ENCODE data around the gene DUSP19.

DNA sequence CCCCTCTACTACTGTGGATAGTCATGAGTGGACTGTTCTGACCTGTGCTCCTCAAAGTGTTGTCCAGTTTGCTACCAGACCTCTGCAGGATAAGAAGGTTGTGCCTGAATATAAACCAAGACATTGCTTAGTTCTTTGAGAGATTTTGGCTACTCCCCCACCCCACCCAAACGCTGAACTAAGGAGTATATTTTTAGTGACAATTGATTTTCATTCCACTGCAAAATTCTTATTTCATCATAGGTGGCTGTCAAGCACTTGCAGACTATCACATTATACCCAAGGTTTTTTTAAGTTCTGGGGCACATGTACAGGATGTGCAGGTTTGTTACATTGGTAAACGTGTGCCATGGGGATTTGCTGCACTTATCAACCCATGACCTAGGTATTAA lies 13.4 kb downstream of the DUSP19 start:
- TF ChIP-seq SREBF1 (IDR thresholded peaks at IDR 0.05; ENCODE audit: low read length) (no peak), EGR1 (IDR thresholded peaks at IDR 0.05; ENCODE audit: borderline replicate concordance in 1 of 2, low read depth in 2 of 2, low read length in 2 of 2) (no peak), BMI1 (IDR thresholded peaks at IDR 0.05; ENCODE audit: borderline replicate concordance) (no peak), MYB (IDR thresholded peaks at IDR 0.05; ENCODE audit: borderline replicate concordance, low read depth, low read length) (no peak), IKZF1 (conservative IDR thresholded peaks at IDR 0.05) (no peak), TCF12 (IDR thresholded peaks at IDR 0.05; ENCODE audit: low read depth, low read length) (no peak), CEBPB (IDR thresholded peaks at IDR 0.05; ENCODE audit: borderline replicate concordance in 1 of 2, low read depth in 2 of 2, low read length in 2 of 2) (no peak), SMAD5 (IDR thresholded peaks at IDR 0.05; ENCODE audit: low read depth) (no peak)
- TF ChIP-seq, protein P1, sequence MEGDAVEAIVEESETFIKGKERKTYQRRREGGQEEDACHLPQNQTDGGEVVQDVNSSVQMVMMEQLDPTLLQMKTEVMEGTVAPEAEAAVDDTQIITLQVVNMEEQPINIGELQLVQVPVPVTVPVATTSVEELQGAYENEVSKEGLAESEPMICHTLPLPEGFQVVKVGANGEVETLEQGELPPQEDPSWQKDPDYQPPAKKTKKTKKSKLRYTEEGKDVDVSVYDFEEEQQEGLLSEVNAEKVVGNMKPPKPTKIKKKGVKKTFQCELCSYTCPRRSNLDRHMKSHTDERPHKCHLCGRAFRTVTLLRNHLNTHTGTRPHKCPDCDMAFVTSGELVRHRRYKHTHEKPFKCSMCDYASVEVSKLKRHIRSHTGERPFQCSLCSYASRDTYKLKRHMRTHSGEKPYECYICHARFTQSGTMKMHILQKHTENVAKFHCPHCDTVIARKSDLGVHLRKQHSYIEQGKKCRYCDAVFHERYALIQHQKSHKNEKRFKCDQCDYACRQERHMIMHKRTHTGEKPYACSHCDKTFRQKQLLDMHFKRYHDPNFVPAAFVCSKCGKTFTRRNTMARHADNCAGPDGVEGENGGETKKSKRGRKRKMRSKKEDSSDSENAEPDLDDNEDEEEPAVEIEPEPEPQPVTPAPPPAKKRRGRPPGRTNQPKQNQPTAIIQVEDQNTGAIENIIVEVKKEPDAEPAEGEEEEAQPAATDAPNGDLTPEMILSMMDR (IDR thresholded peaks at IDR 0.05 in 2 of 3, conservative IDR thresholded peaks at IDR 0.05 in 1 of 3; ENCODE audit: control insufficient read depth in 2 of 3, extremely low read depth in 1 of 3, insufficient read depth in 1 of 3, low read depth in 3 of 3, low read length in 3 of 3), result no peak
- TF ChIP-seq, protein P2, sequence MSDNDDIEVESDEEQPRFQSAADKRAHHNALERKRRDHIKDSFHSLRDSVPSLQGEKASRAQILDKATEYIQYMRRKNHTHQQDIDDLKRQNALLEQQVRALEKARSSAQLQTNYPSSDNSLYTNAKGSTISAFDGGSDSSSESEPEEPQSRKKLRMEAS (IDR thresholded peaks at IDR 0.05; ENCODE audit: low read depth, low read length), result no peak
- TF ChIP-seq, protein P3, sequence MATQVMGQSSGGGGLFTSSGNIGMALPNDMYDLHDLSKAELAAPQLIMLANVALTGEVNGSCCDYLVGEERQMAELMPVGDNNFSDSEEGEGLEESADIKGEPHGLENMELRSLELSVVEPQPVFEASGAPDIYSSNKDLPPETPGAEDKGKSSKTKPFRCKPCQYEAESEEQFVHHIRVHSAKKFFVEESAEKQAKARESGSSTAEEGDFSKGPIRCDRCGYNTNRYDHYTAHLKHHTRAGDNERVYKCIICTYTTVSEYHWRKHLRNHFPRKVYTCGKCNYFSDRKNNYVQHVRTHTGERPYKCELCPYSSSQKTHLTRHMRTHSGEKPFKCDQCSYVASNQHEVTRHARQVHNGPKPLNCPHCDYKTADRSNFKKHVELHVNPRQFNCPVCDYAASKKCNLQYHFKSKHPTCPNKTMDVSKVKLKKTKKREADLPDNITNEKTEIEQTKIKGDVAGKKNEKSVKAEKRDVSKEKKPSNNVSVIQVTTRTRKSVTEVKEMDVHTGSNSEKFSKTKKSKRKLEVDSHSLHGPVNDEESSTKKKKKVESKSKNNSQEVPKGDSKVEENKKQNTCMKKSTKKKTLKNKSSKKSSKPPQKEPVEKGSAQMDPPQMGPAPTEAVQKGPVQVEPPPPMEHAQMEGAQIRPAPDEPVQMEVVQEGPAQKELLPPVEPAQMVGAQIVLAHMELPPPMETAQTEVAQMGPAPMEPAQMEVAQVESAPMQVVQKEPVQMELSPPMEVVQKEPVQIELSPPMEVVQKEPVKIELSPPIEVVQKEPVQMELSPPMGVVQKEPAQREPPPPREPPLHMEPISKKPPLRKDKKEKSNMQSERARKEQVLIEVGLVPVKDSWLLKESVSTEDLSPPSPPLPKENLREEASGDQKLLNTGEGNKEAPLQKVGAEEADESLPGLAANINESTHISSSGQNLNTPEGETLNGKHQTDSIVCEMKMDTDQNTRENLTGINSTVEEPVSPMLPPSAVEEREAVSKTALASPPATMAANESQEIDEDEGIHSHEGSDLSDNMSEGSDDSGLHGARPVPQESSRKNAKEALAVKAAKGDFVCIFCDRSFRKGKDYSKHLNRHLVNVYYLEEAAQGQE (IDR thresholded peaks at IDR 0.05; ENCODE audit: low read depth, low read length), result no peak
